Measurements from ENCODE around the gene LDHA. TPM values are rescaled to one million over a fixed set of nuclear protein-coding genes. Genes with fewer than 3 reads are reported as not detected.

The LDHA gene
- polyA plus RNA-seq, 3 donors: 191 to 501 (median 438) TPM

DNA sequence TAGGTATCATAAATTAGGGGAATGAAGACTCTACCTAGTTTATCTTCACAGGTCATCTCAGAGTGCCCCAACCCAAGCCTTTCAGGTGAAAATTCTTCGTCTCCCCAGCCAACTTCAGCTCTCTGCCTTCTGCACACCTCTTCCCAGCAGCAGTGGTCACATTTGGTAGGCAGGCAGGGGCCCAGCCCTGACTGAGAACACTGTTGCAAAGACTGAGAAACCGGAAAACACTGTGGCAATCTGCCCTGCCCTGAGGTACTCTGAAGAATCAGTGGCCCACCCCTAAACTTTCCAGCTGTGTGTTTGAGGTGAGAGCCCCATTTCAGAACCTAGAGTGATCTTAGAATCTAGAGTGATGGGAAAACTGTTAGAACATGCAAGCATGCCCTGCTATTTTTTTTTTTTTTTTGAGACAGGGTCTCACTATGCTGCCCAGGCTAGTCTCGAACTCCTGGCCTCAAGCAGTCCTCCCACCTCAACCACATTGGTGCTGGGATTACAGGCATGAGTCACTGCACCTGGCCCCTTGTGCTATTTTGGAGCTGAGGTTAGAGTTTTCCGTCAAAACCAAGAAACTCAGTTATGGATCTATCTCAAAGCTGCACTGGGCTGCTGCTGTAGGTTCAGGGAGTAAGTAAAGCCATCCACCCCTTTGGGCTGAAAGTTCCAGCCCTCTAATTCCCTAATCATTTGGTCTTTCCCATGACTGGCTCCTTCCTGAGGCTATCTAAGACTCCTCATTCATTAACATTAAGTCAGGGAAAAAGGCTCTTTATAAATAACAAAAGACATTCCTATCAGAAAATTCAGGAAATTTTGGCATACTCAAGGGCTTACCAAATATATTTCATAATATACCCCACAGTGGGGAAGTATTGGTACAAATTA lies 1.7 kb upstream of the LDHA start:
- Mint-ChIP-seq H3K9me3 (peaks cover 0 to 2% (median 0%) of the 10 kb centered on the region in 7 donors), H3K36me3 (peaks cover 6 to 10% of the 10 kb centered on the region in 2 donors), H3K27ac (peak overlapping the region in 2 of 7 donors; percentile 52 to 57), H3K4me3 (no peak overlapping the region), H3K4me1 (peaks cover 23% of the 10 kb centered on the region), H3K27me3 (ENCODE audit: low read depth in 3 of 3) (peaks cover 0 to 6% (median 0%) of the 10 kb centered on the region in 3 donors)
- peaks cover 10 to 11% of the 10 kb centered on the region in 2 donors for H3K36me3 ChIP-seq (replicated peaks in 1 of 2; ENCODE audit: control insufficient read depth in 1 of 2, insufficient read depth in 2 of 2, low read length in 2 of 2)
- no peaks in the 10 kb centered on the region for H3K9me3 ChIP-seq (replicated peaks in 1 of 2; ENCODE audit: control insufficient read depth in 1 of 2, insufficient read depth in 1 of 2, low read length in 2 of 2)
- H3K27ac ChIP-seq (ENCODE audit: low read depth in 1 of 2, low read length in 2 of 2): no peak overlapping the region
- WGBS (ENCODE audit: insufficient coverage): 51% methylated on average over 2 of the region's 4 CpGs
- peaks cover 38% of the 10 kb centered on the region for H3K79me2 ChIP-seq (ENCODE audit: insufficient read depth, low read length)
- H4K20me1 ChIP-seq (ENCODE audit: insufficient read depth, low read length): peaks cover 27% of the 10 kb centered on the region
- DNase-seq: no peak
- no peaks in the 10 kb centered on the region for H3K27me3 ChIP-seq (ENCODE audit: control insufficient read depth in 2 of 2, insufficient read depth in 2 of 2, low read length in 2 of 2)
- peak overlapping the region; percentile 41 for H2AFZ ChIP-seq (ENCODE audit: insufficient read depth, low read depth, low read length, poor library complexity, severe bottlenecking)
- no peak overlapping the region for H3K4me3 ChIP-seq (replicated peaks in 1 of 3; ENCODE audit: low read depth in 2 of 3, low read length in 3 of 3)
- TF ChIP-seq, protein P1, sequence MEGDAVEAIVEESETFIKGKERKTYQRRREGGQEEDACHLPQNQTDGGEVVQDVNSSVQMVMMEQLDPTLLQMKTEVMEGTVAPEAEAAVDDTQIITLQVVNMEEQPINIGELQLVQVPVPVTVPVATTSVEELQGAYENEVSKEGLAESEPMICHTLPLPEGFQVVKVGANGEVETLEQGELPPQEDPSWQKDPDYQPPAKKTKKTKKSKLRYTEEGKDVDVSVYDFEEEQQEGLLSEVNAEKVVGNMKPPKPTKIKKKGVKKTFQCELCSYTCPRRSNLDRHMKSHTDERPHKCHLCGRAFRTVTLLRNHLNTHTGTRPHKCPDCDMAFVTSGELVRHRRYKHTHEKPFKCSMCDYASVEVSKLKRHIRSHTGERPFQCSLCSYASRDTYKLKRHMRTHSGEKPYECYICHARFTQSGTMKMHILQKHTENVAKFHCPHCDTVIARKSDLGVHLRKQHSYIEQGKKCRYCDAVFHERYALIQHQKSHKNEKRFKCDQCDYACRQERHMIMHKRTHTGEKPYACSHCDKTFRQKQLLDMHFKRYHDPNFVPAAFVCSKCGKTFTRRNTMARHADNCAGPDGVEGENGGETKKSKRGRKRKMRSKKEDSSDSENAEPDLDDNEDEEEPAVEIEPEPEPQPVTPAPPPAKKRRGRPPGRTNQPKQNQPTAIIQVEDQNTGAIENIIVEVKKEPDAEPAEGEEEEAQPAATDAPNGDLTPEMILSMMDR (IDR thresholded peaks at IDR 0.05): no peak
- H3K4me1 ChIP-seq (ENCODE audit: control insufficient read depth in 1 of 2, insufficient read depth in 2 of 2, low read length in 2 of 2): peaks cover 20 to 28% of the 10 kb centered on the region in 2 donors
- no peak overlapping the region for H3K9ac ChIP-seq (ENCODE audit: insufficient read depth, low read length, poor library complexity, severe bottlenecking)
- intact Hi-C loops (cut with micrococcal nuclease): loop anchor here (5.0 to 10.0 kb wide), 4 partner anchors 130 to 242 kb away; partner anchors contain the start of genes SAA2 (in 1 of the 2), SPTY2D1 (in 1 of the 2) and TSG101 (in 1 of the 2)
- H3K4me2 ChIP-seq (replicated peaks; ENCODE audit: extremely low read depth, low read length, poor library complexity, severe bottlenecking): no peak overlapping the region

DNA sequence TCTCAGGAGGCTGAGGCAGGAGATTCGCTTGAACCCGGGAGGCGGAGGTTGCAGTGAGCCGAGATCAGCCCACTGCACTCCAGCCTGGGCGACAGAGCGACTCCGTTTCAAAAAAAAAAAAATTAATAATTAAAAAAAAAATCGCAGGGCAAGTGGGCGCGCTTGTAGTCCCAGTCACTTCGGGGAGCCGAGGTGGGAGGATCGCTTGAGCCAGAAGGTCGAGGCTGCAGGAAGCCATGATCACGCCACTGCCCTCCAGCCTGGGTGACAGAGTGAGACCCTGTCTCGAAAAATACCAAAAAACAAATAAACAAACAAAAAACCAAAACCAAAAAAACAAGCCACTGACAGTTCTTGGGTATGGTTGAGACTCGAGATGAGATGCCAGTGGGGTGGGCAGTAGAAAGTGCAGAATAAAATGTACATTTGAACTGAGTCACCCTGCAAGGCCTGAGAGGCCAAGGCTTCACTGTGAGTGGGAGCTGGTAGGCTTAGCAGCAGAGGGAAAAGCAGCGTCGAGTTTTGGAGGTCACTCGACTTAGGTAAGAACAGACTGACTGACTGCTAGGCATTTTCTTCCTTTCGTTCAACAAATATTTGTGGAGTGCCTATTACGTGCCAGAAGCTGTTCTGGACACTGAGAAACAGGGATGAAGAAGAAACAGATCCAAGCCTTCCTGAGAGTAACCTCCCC lies 635 bp upstream of the LDHA start:
- H3K36me3 ChIP-seq (replicated peaks in 1 of 2; ENCODE audit: control insufficient read depth in 1 of 2, insufficient read depth in 2 of 2, low read length in 2 of 2): peaks cover 16 to 21% of the 10 kb centered on the region in 2 donors
- peak overlapping the region in 1 of 2 donors; percentile 95 for H3K27ac ChIP-seq (ENCODE audit: low read depth in 1 of 2, low read length in 2 of 2)
- H3K27ac Mint-ChIP-seq: peak overlapping the region; percentile 72 to 98 (median 96)
- H3K79me2 ChIP-seq (ENCODE audit: insufficient read depth, low read length): peaks cover 48% of the 10 kb centered on the region
- H3K4me1 ChIP-seq (ENCODE audit: control insufficient read depth in 1 of 2, insufficient read depth in 2 of 2, low read length in 2 of 2): peaks cover 20 to 28% of the 10 kb centered on the region in 2 donors
- no peaks in the 10 kb centered on the region for H3K27me3 ChIP-seq (ENCODE audit: control insufficient read depth in 2 of 2, insufficient read depth in 2 of 2, low read length in 2 of 2)
- H4K20me1 ChIP-seq (ENCODE audit: insufficient read depth, low read length): peaks cover 38% of the 10 kb centered on the region
- intact Hi-C loops (cut with micrococcal nuclease): loop anchor here (1.0 to 10.0 kb wide), 6 partner anchors 9 to 241 kb away; partner anchors contain the start of genes GTF2H1 (in 1 of the 2), HPS5 (in 1 of the 2), SAA2 (in 1 of the 2) and SPTY2D1 (in 1 of the 2)
- H3K4me2 ChIP-seq (replicated peaks; ENCODE audit: extremely low read depth, low read length, poor library complexity, severe bottlenecking): peak overlapping the region; percentile 98
- peak overlapping the region; percentile 78 to 93 (median 92) for H3K4me3 ChIP-seq (replicated peaks in 1 of 3; ENCODE audit: low read depth in 2 of 3, low read length in 3 of 3)
- H3K4me1 Mint-ChIP-seq: peaks cover 23% of the 10 kb centered on the region
- DNase-seq: peak; percentile 1 to 30 (median 15)
- peaks cover 14 to 21% of the 10 kb centered on the region in 2 donors for H3K36me3 Mint-ChIP-seq
- H3K9me3 Mint-ChIP-seq: no peaks in the 10 kb centered on the region
- peaks cover 0 to 4% (median 0%) of the 10 kb centered on the region in 3 donors for H3K27me3 Mint-ChIP-seq (ENCODE audit: low read depth in 3 of 3)
- 76% methylated on average over 12 of the region's 22 CpGs for WGBS (ENCODE audit: insufficient coverage)
- TF ChIP-seq, protein P1 (IDR thresholded peaks at IDR 0.05): no peak
- H3K9me3 ChIP-seq (replicated peaks in 1 of 2; ENCODE audit: control insufficient read depth in 1 of 2, insufficient read depth in 1 of 2, low read length in 2 of 2): no peaks in the 10 kb centered on the region
- peak overlapping the region; percentile 94 for H3K9ac ChIP-seq (ENCODE audit: insufficient read depth, low read length, poor library complexity, severe bottlenecking)
- H2AFZ ChIP-seq (ENCODE audit: insufficient read depth, low read depth, low read length, poor library complexity, severe bottlenecking): peak overlapping the region; percentile 69
- H3K4me3 Mint-ChIP-seq: peak overlapping the region; percentile 96 to 99
